NT2/D1 (cell line): ENCODE measurements around the gene PLEKHG7.

Experiments used
- SUZ12 ChIP-seq: IDR thresholded peaks from 2 replicates; pipeline ENCODE4 v1.6.1; 2011; ENCODE audit not compliant: insufficient read length, insufficient read depth; ENCODE audit errors: extremely low read depth
- YY1 ChIP-seq: IDR thresholded peaks from 2 replicates; pipeline ENCODE4 v1.6.1; 2011; ENCODE audit not compliant: insufficient read length, insufficient read depth

DNA sequence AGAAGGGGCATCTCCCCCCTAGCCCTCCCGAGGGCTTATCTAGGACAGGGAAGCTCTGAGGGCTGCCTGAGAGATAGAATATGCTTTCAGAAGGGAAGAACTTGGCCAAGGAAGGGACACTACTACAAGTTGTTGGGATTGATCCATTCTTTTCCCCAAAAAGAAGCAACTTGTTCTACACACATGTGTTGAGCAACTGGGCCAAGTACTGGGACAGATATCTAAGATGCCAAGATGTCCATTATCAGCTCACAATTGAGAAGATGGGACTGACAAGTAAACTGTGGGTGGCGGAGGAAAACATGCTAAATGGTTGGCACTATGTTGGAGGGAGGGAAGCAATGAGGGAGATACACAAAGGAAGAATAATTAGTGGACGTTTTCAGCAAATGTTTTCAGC is 30.9 kb downstream of the PLEKHG7 start:
- no peak for TF ChIP-seq SUZ12
- TF ChIP-seq YY1, result no peak
